GDM1 (cell line): ENCODE measurements around the gene RAP2A.

Source experiments
- DNase-seq: peaks from one replicate; lab custom pipeline; 2025; lab: John Stamatoyannopoulos, UW

The RAP2A gene

GRCh38 chr13:97433727-97434396 is at the start of gene RAP2A:
Gene RAP2A, plus strand, starts transcription at chr13:97434169. Its CDS starts 302 bp downstream, at chr13:97434471.
- DNase-seq = peak; percentile 94

DNA sequence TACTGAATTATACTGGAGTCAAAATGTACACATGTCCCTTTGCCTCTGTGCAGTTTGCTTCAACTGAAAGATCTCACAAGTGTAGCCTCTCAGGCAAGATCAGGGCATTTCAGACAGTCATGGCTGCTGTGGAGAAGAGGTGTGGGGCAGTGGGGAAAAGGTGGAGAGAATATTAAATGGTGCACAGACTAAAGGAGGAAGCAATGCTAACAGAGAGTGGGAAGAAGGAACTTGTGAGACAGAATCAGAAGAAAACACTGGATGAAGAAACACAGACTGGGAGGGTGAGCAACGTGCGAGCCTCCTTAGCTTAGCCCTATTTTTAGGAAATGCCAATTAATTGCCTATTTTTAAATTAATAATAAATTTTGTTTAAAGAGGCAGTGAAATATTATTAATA is 49.6 kb upstream of the RAP2A start:
- no peak for DNase-seq

DNA sequence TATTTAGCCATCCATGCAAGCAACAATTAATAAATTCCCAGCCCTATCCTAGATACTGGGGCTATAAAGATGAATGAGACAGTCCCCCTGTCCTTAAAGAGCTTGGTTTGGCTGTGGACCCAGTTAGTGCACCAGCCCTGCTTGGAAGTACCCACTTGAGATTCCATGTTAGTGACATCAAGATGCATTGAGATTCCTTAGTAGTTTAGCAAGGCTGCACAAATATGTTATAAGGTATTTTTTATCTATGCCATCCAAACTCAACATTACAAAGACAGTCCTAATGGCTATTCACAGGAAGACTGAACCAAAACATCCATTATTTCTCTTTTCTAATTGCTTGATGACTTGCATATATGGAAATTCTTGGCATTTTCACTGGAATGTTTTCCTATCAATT is 48.8 kb upstream of the RAP2A start:
- DNase-seq = no peak

- DNase-seq = no peak
Measured at GRCh38 chr13:97385854-97386253, 48.1 kb upstream of the RAP2A start.

GRCh38 chr13:97386801-97387484 is 47.0 kb upstream of the RAP2A start:
- DNase-seq = peak; percentile 24

GRCh38 chr13:97387485-97387839 is 46.5 kb upstream of the RAP2A start:
- DNase-seq = no peak

DNA sequence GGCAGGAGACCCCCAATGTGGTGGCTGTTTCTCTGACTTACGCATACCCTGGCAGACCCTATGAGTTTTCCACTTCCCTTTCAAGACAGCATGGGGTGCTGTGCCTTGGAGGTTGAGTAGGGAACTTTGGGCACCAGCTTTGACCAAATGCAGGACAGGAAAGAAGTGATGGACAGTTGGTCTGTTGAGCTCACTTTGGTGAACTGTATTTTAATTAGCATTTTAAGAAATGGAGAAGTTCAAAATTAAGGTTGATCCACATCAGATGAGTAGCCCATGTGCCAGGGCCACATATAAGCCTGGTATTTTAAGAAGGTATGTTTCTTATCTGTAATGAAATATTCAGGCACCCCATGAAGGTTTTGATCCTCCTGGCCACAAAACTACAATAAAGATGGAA is 46.1 kb upstream of the RAP2A start:
- DNase-seq = no peak

DNA sequence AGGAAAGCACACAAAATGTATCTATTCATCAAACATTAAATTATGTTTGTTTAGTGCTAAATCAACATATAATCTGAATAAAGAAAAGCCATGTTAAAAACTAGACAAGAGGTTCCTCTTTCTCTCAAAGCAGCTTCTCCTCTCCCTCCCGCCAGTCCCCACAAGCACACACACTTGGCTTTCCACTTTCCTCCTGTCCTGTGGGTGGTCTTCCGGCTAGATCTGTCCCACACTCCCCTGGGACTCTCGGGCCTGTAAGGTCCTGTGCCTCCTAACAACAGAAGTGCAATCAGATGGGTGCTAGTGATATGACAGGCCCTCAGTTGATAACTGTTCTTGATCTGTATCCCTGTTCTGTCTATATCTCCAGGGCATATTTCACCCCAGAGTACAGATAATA is 45.6 kb upstream of the RAP2A start:
- DNase-seq = no peak

DNA sequence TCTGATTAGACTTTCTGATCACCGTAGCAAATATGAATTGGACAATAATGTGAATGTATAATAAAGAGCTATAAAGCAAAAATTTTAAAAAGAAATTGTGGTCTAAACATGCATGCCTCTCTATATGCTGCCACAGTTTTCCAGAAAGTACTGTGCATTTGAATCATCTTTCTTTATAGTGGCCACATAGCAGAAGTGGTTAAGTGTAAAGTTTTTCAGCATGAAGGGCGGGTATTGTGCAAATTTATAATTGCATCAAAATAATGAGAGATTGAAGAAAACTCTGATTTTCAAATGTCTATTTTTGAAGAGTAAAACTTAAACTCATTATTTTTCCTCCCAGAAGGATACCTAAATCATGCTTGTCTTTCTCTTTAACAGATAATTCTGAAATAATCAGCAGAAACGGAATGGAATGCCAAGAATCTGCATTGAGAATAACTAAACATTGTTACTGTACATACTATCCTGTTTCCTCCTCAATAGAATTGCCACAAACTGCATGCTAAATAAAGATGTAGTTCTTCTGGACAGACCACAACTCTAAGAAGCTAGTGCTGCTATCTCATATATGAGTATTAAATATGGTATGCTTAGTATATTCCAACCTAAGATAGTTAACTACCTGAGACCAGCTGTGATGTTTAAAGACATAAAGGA is 42.9 kb upstream of the RAP2A start:
- no peak for DNase-seq

DNA sequence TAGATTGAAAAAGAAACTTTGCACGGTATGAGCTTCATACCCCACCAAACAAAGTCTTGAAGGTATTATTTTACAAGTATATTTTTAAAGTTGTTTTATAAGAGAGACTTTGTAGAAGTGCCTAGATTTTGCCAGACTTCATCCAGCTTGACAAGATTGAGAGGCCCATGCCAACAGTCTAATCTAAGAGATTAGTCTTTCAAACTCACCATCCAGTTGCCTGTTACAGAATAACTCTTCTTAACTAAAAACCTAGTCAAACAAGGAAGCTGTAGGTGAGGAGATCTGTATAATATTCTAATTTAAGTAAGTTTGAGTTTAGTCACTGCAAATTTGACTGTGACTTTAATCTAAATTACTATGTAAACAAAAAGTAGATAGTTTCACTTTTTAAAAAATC is 41.9 kb upstream of the RAP2A start:
- no peak for DNase-seq

DNA sequence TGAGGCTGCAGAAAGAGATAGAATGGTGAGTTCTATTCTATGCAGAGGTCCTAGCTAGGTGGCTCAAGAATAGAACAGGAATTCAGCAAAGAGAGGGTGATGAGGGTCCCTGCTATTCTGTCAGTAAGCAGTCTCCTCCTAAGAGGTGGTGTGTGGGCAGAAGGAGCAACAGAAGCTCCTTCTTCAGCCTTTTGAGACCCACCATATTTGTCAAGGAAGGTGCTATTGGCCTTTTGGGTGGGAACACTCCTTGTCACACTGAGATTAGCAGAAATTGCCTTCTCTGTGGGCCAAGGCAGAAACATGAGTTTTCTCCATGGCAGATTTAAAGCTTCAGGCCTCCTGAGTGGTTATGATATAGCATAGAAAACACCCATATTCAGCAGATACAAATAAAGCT is 39.4 kb upstream of the RAP2A start:
- no peak for DNase-seq

DNA sequence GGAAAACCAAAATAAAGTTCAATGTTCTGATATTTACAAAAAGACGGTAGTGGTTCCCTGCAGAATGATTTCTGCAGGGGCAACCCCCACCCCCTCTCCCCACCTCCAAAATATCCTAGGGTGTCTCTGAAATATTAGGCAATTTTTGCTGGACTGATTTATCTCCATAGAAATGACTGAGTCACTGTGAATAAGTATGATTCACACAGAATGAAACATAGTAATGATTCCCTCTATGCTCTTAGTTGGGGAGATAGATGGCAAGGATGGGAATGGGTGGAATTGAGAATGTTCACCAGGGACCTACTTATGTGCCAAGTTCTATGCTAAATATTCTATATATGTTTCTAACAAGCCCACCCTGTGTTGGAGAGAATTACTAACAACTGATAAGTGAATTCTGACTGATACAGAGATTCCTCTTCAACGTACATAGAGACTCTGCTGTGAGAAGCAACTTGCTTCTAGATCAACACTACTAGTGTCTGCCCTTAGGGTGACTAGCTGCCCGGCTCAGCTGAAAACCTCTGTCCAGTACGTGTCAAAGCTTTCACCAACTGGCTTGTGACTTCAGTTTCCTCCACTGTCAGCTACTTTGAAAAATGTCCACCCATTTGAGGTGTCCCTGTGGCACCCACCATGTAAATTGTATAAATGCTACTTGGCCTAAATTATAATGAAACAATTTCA is 38.4 kb upstream of the RAP2A start:
- no peak for DNase-seq

GRCh38 chr13:97397267-97397666 is 36.7 kb upstream of the RAP2A start:
- DNase-seq = no peak

DNA sequence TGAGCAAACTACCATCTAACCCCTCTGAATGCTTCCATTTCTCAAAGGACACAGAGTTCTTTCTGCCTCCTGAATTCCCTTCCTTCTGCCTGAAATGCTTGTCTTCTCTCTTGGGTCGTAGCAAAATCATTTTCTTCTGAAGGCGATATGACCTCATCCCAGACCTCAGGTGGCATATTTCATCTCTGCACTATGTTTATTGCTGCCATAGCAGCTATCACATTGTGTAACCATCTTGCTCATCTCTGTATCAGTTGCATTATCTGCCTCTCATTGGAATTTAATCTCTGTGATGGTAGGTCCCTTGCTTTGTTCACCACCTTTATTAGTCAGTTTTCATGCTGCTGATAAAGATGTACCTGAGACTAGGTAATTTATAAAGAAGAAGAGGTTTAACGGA is 32.5 kb upstream of the RAP2A start:
- DNase-seq = no peak

DNA sequence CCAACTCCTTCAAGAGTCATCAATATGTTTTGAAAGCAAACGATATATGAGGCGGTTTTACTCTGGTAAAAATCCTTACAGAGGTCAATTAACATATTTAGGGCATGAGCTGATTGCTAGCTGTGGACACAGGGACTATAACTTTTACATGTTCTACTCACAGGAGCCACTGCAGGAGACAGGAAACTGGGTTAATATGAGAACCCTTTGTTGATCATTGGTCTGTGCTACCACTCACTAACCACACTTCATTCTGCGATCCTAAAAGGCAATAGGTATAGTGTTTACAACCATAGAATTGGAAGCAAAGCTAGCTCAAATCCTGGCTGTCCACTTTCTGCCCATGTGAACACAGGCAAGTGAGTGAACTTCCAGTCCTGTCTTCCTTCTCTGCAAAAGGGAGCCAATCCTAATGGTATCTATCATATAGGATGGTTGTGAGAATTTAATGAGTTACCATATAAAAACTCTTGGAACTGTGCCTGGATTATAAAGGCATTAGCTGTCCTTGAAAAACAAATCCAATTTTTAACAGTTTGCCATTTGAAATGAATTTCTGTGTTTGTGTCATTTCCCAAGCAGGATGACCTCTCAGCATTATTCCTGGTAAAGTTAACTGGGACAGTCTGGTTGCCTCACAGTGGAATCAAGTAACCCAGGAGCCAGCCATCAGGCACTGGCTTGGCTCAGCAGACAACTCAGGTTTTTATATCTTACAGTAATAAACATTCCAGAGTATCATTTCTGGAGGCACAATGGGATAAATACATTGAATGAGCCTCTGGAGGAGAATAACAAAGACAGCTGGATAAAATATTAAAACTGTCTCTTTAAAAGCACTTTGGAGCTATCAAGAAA is 29.8 kb upstream of the RAP2A start:
- DNase-seq = no peak

- no peak for DNase-seq
Measured at GRCh38 chr13:97407540-97407939, 26.4 kb upstream of the RAP2A start.

DNA sequence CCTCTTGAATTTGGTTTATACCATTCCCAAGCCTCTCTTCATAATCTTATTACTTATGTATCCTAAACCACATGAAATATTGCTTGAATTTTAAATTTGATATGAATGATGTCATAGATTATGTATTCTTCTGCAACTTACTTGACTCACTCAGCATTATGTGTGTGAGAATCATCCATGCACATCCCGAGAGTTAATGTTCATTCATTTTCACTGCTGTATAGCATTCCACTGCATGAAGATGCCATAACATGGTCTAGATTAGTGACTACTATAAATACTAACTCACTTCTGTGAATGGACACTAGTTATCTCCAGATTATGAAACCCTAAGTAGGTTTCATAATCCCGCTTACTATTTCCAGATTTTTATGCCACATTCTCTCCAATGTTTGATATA is 25.0 kb upstream of the RAP2A start:
- DNase-seq = no peak

GRCh38 chr13:97411984-97412383 is 22.0 kb upstream of the RAP2A start:
- no peak for DNase-seq

- no peak for DNase-seq
Measured at GRCh38 chr13:97413694-97414093, 20.3 kb upstream of the RAP2A start.

DNA sequence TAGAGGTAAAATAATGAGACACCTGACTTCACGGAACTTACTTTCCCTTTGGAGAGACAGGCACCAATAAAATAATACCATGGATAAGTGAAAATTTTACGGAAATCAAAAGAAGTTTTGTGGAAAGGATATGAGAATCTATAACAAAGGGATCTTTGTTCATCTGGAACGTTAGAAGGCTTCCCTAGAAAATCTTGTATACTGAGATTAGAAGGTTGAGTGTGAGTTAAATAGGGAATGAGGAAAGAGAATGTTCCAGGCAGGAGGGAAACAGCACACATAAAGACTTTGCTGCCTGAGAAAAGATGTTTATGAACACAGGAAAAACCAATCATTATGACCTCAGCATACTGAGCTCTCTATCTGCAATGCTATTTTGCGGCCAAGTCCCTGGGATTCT is 19.6 kb upstream of the RAP2A start:
- DNase-seq = no peak

GRCh38 chr13:97417698-97418097 is 16.3 kb upstream of the RAP2A start:
- DNase-seq = no peak
